DND-41 (cell line): Measurements from ENCODE around the gene TRIM39.

Experiments used
- ATAC-seq: fragments of 200-7000 bp; cut with Tn5 transposase; 3 replicates; pipeline ENCODE4 v1.9.1; 2021; ENCODE audit warnings: low read depth; ENCODE audit not compliant: insufficient read depth
- DNase-seq: peaks from one replicate; pipeline ENCODE4 v3.0.0-alpha.2; 2020
- H2AFZ ChIP-seq: 2 replicates; pipeline ENCODE4 v1.6.0; 2012; ENCODE audit warnings: low read depth, low read length
- H3K27ac ChIP-seq: 2 replicates; pipeline ENCODE4 v1.5.1; 2012; ENCODE audit warnings: low read length, inconsistent platforms
- H3K27me3 ChIP-seq: fragments of 200-600 bp; sonication (generic); 2 replicates; pipeline ENCODE4 v1.6.0; 2012; ENCODE audit warnings: low read length, mild to moderate bottlenecking, inconsistent platforms; ENCODE audit not compliant: insufficient read depth, poor library complexity
- H3K36me3 ChIP-seq: 2 replicates; pipeline ENCODE4 v1.5.1; 2012; ENCODE audit warnings: low read length, inconsistent platforms; ENCODE audit not compliant: insufficient read depth
- H3K4me1 ChIP-seq: 2 replicates; pipeline ENCODE4 v1.5.1; 2012; ENCODE audit warnings: mild to moderate bottlenecking, low read length; ENCODE audit not compliant: insufficient read depth
- H3K4me2 ChIP-seq: 2 replicates; pipeline ENCODE4 v1.6.0; 2012; ENCODE audit warnings: mild to moderate bottlenecking, moderate library complexity, low read length, inconsistent platforms; ENCODE audit not compliant: insufficient read depth
- H3K4me3 ChIP-seq, 2 experiments: fragments of 200-600 bp in 1 of 2; shearing (Covaris generic) in 1 of 2; 2 replicates each; pipeline ENCODE4 v1.5.1; 2012 to 2016; ENCODE audit warnings: inconsistent platforms in 2 of 2, low read length in 2 of 2, mild to moderate bottlenecking in 2 of 2, low read depth in 1 of 2, moderate library complexity in 1 of 2
- H3K79me2 ChIP-seq: 2 replicates; pipeline ENCODE4 v1.6.0; 2012; ENCODE audit warnings: low read length, inconsistent platforms; ENCODE audit not compliant: insufficient read depth
- H3K9ac ChIP-seq: 2 replicates; pipeline ENCODE4 v1.6.0; 2012; ENCODE audit warnings: low read depth, mild to moderate bottlenecking, inconsistent platforms, low read length, moderate library complexity
- H3K9me3 ChIP-seq: 2 replicates; pipeline ENCODE4 v1.5.1; 2012; ENCODE audit warnings: low read length, moderate library complexity, mild to moderate bottlenecking, inconsistent platforms; ENCODE audit not compliant: insufficient read depth, severe bottlenecking
- H4K20me1 ChIP-seq: 2 replicates; pipeline ENCODE4 v1.6.0; 2012; ENCODE audit warnings: low read length; ENCODE audit not compliant: insufficient read depth
- EZH2 ChIP-seq: IDR thresholded peaks from 3 replicates; pipeline ENCODE4 v1.6.1; 2012; ENCODE audit warnings: borderline replicate concordance, low read depth, mild to moderate bottlenecking, moderate library complexity, low read length, inconsistent platforms; ENCODE audit not compliant: severe bottlenecking
- TF ChIP-seq, protein P1 (sequence below): IDR thresholded peaks from 2 replicates; pipeline ENCODE4 v1.5.1; 2012; ENCODE audit warnings: borderline replicate concordance, low read length, moderate library complexity, mild to moderate bottlenecking; ENCODE audit not compliant: poor library complexity, severe bottlenecking; ENCODE audit errors: extremely low read depth

Gene TRIM39

GRCh38 chr6:30287139-30287538, 39.6 kb upstream of the TRIM39 start:
- no peaks in the 10 kb centered on the region for H3K4me1 ChIP-seq
- no peak overlapping the region for H3K4me2 ChIP-seq
- no peaks in the 10 kb centered on the region for H3K27me3 ChIP-seq
- H3K27ac ChIP-seq, result no peak overlapping the region
- DNase-seq (no peak), ATAC-seq (no peak)
- H3K9ac ChIP-seq, result no peak overlapping the region
- H3K9me3 ChIP-seq, result peaks cover 62% of the 10 kb centered on the region
- no peaks in the 10 kb centered on the region for H4K20me1 ChIP-seq
- no peak overlapping the region for H2AFZ ChIP-seq
- TF ChIP-seq, protein P1, sequence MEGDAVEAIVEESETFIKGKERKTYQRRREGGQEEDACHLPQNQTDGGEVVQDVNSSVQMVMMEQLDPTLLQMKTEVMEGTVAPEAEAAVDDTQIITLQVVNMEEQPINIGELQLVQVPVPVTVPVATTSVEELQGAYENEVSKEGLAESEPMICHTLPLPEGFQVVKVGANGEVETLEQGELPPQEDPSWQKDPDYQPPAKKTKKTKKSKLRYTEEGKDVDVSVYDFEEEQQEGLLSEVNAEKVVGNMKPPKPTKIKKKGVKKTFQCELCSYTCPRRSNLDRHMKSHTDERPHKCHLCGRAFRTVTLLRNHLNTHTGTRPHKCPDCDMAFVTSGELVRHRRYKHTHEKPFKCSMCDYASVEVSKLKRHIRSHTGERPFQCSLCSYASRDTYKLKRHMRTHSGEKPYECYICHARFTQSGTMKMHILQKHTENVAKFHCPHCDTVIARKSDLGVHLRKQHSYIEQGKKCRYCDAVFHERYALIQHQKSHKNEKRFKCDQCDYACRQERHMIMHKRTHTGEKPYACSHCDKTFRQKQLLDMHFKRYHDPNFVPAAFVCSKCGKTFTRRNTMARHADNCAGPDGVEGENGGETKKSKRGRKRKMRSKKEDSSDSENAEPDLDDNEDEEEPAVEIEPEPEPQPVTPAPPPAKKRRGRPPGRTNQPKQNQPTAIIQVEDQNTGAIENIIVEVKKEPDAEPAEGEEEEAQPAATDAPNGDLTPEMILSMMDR, result no peak
- TF ChIP-seq EZH2, result no peak
- H3K79me2 ChIP-seq, result no peaks in the 10 kb centered on the region
- H3K36me3 ChIP-seq, result peaks cover 34% of the 10 kb centered on the region
- H3K4me3 ChIP-seq, result no peak overlapping the region

- H3K4me3 ChIP-seq, result no peak overlapping the region
These were observed 30.9 kb upstream of the TRIM39 start for GRCh38 chr6:30295837-30296236.

DNA sequence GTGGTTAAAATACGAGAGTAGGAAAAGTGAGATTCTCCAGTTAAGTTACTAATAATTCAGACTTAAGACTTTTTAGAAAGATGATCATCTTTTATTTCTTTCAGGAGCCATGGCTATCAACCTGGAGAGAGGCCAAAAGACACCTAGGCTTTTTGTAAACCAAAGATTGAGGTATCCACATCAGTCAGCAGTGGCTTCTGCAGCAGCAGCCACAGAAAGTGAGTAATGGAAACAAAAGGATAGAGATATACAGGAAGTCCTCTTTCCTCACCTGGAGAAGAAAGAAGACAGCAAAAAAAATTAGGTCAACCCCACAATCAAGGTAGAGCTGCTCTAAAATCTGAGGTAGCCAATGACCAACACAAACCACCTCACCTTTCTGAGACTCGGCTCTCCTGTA, 22.7 kb upstream of the TRIM39 start:
- H3K27ac ChIP-seq, result no peak overlapping the region
- DNase-seq (no peak), ATAC-seq (no peak)
- TF ChIP-seq EZH2, result no peak
- TF ChIP-seq, protein P1, result no peak
- H3K9me3 ChIP-seq, result no peaks in the 10 kb centered on the region
- no peak overlapping the region for H3K9ac ChIP-seq
- H3K27me3 ChIP-seq, result no peaks in the 10 kb centered on the region
- no peak overlapping the region for H2AFZ ChIP-seq
- H4K20me1 ChIP-seq, result peaks cover 53% of the 10 kb centered on the region
- peaks cover 57% of the 10 kb centered on the region for H3K79me2 ChIP-seq
- H3K36me3 ChIP-seq, result peaks cover 54% of the 10 kb centered on the region
- no peak overlapping the region for H3K4me2 ChIP-seq
- no peak overlapping the region for H3K4me3 ChIP-seq
- no peaks in the 10 kb centered on the region for H3K4me1 ChIP-seq

More at GRCh38 chr6:30295837-30296236, 30.9 kb upstream of the TRIM39 start:
- no peak overlapping the region for H3K27ac ChIP-seq
- no peak overlapping the region for H3K9ac ChIP-seq
- H3K36me3 ChIP-seq, result peaks cover 52% of the 10 kb centered on the region
- H3K27me3 ChIP-seq, result no peaks in the 10 kb centered on the region
- H3K4me2 ChIP-seq, result no peak overlapping the region
- ATAC-seq, result no peak
- DNase-seq, result no peak
- H4K20me1 ChIP-seq, result no peaks in the 10 kb centered on the region
- no peaks in the 10 kb centered on the region for H3K79me2 ChIP-seq
- TF ChIP-seq, protein P1, result no peak
- no peak for TF ChIP-seq EZH2
- H3K4me1 ChIP-seq, result no peaks in the 10 kb centered on the region
- no peak overlapping the region for H2AFZ ChIP-seq
- H3K9me3 ChIP-seq, result no peaks in the 10 kb centered on the region

DNA sequence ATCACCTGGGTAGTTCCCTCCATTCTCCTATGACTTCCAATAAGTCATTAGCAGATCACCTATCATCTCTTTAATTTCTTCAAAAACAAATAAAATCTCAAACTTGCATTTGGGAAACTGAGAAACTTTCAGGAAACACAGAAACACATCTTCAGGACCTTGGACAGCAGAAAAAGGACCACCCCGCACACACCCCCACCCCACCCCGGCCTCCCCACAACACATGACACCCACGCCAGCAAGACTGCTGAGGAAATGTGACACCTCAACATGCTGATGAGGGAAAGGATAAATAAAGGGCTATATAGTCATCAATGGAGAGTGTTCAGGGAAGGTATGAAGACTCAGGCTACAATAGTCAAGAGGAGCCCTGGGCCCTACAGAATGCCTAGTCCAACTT, 15.6 kb upstream of the TRIM39 start:
- Histone ChIP-seq H3K4me2 (no peak overlapping the region), H3K9ac (no peak overlapping the region), H2AFZ (no peak overlapping the region), H3K4me1 (no peaks in the 10 kb centered on the region), H3K79me2 (peaks cover 86% of the 10 kb centered on the region), H3K27ac (no peak overlapping the region), H3K36me3 (peaks cover 58% of the 10 kb centered on the region), H3K4me3 (no peak overlapping the region), H3K9me3 (no peaks in the 10 kb centered on the region), H4K20me1 (peaks cover 83% of the 10 kb centered on the region), H3K27me3 (no peaks in the 10 kb centered on the region)
- TF ChIP-seq, protein P1, result no peak
- no peak for TF ChIP-seq EZH2
- ATAC-seq, result peak; percentile 57; the same call in 1 of the 3 replicates
- DNase-seq, result peak; percentile 30
